AML-193 (cell line): Measurements from ENCODE around the gene MSX2.

Experiments
- DNase-seq, 2 experiments: peaks; one replicate each; lab custom pipeline; 2025; lab: John Stamatoyannopoulos, UW

The MSX2 gene

GRCh38 chr5:174718880-174719610 is 5.3 kb upstream of the MSX2 start:
- DNase-seq, result no peak

- no peak for DNase-seq
Measured at GRCh38 chr5:174719793-174720611, 4.4 kb upstream of the MSX2 start.

DNA sequence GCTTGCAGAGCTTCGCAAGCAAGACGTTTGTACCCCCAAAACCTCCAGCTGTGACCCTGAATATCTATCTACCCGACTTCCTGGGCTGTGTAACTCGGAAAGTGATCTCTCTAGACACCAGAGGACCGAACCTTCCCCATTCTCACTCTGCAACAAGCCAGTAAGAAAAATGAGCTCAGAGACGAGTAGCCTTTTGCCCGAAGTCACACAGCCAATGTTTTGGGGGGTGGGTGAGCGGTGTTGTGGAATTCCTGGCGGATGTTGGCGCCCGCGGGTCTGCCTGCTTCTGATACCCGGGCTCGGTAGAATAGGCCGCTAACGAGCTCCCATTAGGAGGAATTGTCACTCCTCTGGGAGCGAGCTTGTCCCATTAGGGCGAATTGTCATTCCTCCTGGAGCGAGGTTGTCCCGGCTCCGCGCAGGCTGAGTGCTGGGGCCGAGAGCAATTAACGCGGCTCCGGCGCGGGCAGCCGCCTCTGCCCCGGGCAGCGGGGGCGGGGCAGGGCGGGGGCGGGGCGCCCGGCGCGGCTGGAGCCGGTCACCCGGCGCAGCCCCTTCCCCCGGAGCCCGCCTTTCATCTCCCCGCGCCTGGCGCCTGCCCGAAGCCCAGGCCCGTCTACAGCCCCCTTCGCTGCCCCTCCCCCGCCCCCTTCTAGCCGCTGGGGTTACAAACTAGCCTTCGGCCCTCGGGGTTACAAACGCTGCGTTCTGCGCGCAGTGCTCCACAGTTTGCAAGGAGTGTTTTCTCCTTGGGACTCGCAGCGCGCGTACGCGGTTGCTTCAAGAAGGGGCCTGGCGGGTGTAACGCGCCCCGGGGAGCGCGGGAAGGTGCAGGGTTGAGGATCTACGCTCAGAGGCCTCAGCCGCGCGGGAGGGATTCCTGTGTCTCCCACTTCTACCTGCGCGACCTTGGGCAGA is 3.5 kb upstream of the MSX2 start:
- no peak for DNase-seq

DNA sequence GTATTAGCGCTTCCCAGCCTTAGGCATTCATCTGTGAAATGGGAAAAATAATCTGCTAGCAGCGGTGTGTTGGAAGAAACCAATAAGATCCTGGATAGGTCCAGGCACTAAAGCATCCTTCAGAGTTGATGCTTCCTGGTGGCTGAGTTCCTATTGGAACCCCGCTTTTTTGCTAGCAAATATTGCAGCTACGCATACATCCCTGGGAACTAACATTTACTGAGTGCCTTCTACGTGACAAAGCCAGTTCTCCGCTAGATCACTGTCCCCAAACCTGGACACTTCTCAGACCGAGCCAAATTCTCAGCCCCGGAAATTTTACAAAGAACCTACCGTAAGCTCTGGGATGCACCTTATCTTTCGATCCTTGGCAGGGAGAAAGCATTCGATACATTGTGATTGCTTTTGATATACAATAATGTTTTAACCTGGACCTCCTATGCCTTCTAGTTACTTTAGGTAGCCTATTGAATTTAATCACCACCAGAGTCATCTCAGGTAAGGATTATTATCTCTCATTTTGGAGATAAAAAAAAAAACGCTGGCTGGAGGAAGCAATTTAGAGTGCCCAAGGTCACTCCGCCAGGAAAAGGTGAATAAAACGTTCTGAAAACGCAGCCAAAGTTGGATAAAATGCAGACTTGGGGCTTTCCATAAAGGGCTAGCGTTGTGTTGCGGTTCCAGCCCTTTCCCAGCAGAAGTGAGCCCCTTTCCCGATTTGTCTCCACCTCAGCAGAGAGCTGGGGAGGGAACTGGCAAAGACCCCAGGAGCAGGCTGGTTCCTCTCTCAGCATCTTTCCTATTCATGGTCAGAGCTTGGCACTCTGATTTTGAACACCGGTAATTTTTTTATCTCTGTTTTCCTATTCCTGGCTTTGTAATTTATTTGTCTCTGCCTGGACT is 2.6 kb upstream of the MSX2 start:
- DNase-seq, result no peak

GRCh38 chr5:174722500-174722899 is 1.9 kb upstream of the MSX2 start:
- no peak for DNase-seq

- no peak for DNase-seq
Measured at GRCh38 chr5:174723315-174723978, 935 bp upstream of the MSX2 start.

DNA sequence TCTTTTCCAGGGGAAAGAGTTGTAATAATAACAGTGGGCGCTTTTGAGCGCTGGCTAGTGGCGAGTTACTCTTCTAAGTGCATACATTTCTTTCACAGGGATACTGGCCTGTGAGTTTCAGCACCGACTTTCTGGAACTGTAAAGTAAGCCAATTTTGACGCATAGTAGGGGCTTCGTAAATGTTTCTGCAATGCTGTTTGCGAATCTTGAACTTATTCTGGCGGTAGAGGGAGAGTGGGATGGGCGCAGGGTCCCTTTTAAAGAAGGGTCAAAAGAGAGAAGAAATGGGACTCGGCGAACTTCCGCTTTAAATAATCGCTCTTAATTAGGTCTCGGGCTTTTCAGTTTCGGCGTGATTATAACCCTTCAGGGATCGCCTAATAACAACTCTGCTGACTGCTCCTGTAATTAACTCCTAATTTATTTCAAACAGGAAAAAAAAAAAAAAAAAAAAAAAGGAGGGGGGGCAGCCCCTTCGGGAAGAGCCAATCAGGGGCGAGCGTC is 351 bp upstream of the MSX2 start:
- DNase-seq, result no peak

GRCh38 chr5:174725261-174725990 is 1.0 kb downstream of the MSX2 start:
- no peak for DNase-seq

DNA sequence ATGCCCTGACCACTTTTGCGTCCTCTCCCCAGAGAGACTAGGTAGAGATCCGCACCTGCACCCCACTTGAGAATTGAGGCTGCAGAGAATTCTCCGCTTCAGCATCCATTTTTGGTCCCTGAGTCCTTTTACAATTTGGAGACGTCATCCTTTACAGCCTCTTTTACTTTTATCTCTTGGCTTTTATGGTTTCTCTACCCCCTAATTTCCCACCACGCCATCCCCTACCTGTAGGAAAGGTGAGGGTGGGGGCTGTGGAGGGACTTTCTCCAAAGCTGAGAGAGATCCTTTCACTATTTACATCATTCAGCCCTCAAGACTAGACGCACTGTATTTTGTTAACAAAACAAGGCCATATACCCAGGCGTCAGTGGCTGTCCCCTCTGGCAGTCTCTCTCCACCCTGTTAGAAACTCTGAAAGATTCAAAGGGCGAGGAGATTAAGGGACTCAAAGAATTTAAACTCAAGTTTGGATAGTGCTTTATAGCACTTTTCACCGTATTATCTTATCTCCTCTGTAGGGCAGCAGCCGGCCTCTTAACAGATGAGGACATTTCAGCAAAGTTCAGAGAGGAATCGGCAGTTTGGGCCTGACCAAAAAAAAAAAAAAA is 1.7 kb downstream of the MSX2 start:
- DNase-seq, result no peak

DNA sequence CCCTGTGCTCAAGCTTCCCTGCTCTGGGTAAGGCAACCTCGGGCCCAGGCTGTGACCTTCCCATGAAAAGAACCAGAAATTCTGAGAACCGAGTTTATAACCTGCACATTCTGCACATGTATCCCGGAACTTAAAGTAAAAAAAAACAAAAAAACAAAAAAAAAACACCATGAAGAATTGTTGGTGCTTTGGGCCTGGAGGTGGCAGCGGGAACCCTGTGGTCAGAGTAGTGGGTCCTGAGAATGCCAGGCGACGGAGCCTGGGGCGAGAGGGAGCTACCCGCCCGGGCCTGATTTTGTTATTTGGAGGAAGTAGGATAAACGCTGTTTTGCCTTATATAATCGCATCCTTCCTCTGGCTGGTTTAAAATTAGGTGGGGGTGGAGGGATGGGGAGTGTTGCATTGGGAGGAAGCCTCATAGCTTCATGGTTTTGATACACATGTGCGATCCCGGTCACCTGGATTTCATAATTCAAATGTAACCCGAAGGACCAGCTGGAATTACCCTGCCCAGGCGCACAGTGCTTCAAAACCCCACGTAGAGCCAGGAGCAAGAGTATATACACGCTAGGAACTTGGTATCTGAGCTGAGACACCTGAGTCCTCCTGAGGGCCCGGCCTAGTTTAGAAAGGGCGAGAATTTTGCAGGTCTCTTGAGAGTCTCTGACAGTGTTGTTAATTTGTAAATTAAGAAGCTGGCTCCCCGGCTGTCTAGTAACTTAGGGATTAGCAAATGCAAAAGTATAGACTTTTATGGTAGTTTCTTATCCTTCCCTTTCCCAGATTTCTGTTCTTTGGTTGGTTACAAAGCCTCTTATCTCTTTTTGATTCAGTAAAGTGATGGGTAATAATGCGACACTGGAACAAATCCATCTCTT is 2.8 kb downstream of the MSX2 start:
- DNase-seq, result no peak

GRCh38 chr5:174727794-174728680 is 3.7 kb downstream of the MSX2 start:
- DNase-seq, result no peak

DNA sequence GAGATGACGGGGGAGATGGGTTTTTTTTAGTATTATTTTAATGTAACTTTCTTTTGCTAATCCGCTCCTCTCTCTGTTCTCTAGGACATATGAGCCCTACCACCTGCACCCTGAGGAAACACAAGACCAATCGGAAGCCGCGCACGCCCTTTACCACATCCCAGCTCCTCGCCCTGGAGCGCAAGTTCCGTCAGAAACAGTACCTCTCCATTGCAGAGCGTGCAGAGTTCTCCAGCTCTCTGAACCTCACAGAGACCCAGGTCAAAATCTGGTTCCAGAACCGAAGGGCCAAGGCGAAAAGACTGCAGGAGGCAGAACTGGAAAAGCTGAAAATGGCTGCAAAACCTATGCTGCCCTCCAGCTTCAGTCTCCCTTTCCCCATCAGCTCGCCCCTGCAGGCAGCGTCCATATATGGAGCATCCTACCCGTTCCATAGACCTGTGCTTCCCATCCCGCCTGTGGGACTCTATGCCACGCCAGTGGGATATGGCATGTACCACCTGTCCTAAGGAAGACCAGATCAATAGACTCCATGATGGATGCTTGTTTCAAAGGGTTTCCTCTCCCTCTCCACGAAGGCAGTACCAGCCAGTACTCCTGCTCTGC is 4.8 kb downstream of the MSX2 start:
- no peak for DNase-seq

- DNase-seq, result no peak
Measured at GRCh38 chr5:174731214-174732035, 7.0 kb downstream of the MSX2 start.

- no peak for DNase-seq
Measured at GRCh38 chr5:174732036-174733020, 7.9 kb downstream of the MSX2 start.
